Left ventricle myocardium superior (tissue), 1 donor: Measurements from ENCODE around the gene CCL27. TPM values are rescaled to one million over a fixed set of nuclear protein-coding genes. Genes with fewer than 3 reads are reported as not detected.

ENCODE experiments used
- total RNA-seq: library from RNA; stranded (reverse); fragmentation: NEBNext Ultra II Directional; extraction: Animal tissue kit (Norgen Biotek cat#: 25700); gene quantifications from one replicate; pipeline ENCODE4 v1.2.1, GENCODE V29; 2021
- donor health status: DM: no; HTN: yes; CAD: no; lungs with severe emphysema.

Gene CCL27
- total RNA-seq, 1 donor from 2014 or later, result not detected

Other genes starting within 250 kb of the CCL27 start
- gene FAM219A, start 204.1 kb downstream of the CCL27 start, total RNA-seq, result 19.7 TPM
- gene DNAI1, start 203.9 kb downstream of the CCL27 start, total RNA-seq, result not detected
- gene ENHO, start 139.7 kb downstream of the CCL27 start, total RNA-seq, result 0.40 TPM
- gene CNTFR, start 72.9 kb downstream of the CCL27 start, total RNA-seq, result 3.3 TPM
- gene RPP25L, start 50.6 kb downstream of the CCL27 start, total RNA-seq, result 40.8 TPM
- 139 TPM for gene DCTN3, start 42.2 kb downstream of the CCL27 start, total RNA-seq
- gene ARID3C, start 33.6 kb downstream of the CCL27 start, total RNA-seq, result not detected
- 23.1 TPM for gene SIGMAR1, start 24.9 kb downstream of the CCL27 start, total RNA-seq
- gene GALT, start 16.0 kb downstream of the CCL27 start, total RNA-seq, result 61.2 TPM
- 51.7 TPM for gene IL11RA, start 10.5 kb downstream of the CCL27 start, total RNA-seq
- 2.1 TPM for gene CCL19, start 28.6 kb upstream of the CCL27 start, total RNA-seq
- 32.5 TPM for gene CCL21, start 47.5 kb upstream of the CCL27 start, total RNA-seq